ENCODE measurements around the gene RAD9A. TPM values are rescaled to one million over a fixed set of nuclear protein-coding genes. Genes with fewer than 3 reads are reported as not detected.

The RAD9A gene
- total RNA-seq, 1 donor from 2014 or later = 28.9 TPM

- Histone ChIP-seq H3K27ac (peak overlapping the region; percentile 91), H3K4me1 (peaks cover 62% of the 10 kb centered on the region), H3K36me3 (no peaks in the 10 kb centered on the region), H3K9me3 (no peaks in the 10 kb centered on the region), H3K4me3 (peak overlapping the region; percentile 71), H3K27me3 (ENCODE audit: low read depth) (no peaks in the 10 kb centered on the region)
- intact Hi-C loops (cut with DNase I) = no loop called here
- TF ChIP-seq CTCF (IDR thresholded peaks at IDR 0.05) = no peak
- no peak for ATAC-seq
- no peak for DNase-seq
Measured at GRCh38 chr11:67371911-67372320, 19.9 kb upstream of the RAD9A start.

- TF ChIP-seq CTCF (IDR thresholded peaks at IDR 0.05) = no peak
- no peaks in the 10 kb centered on the region for H3K36me3 ChIP-seq
- no peaks in the 10 kb centered on the region for H3K27me3 ChIP-seq (ENCODE audit: low read depth)
- DNase-seq (peak; percentile 67), ATAC-seq (peak; percentile 2 to 15)
- H3K4me1 ChIP-seq = peaks cover 56% of the 10 kb centered on the region
- intact Hi-C loops (cut with DNase I) = no loop called here
- H3K27ac ChIP-seq = peak overlapping the region; percentile 91
- peak overlapping the region; percentile 71 for H3K4me3 ChIP-seq
- no peaks in the 10 kb centered on the region for H3K9me3 ChIP-seq
Measured at GRCh38 chr11:67372321-67372992, 19.3 kb upstream of the RAD9A start.

- intact Hi-C loops (cut with DNase I) = no loop called here
- DNase-seq (peak; percentile 81), ATAC-seq (peak; percentile 59 to 69)
- TF ChIP-seq CTCF (IDR thresholded peaks at IDR 0.05) = no peak
- Histone ChIP-seq H3K4me1 (peaks cover 50% of the 10 kb centered on the region), H3K27me3 (ENCODE audit: low read depth) (no peaks in the 10 kb centered on the region), H3K9me3 (no peaks in the 10 kb centered on the region), H3K4me3 (peak within 1 kb of the TSS; percentile 71), H3K36me3 (no peaks in the 10 kb centered on the region), H3K27ac (peak within 1 kb of the TSS; percentile 91)
Measured at GRCh38 chr11:67372993-67373647, 18.7 kb upstream of the RAD9A start, which contains the start of gene CLCF1. Gene CLCF1, minus strand, starts transcription at chr11:67373598. Its CDS starts 59 bp downstream, at chr11:67373539.

GRCh38 chr11:67373648-67374570 is 17.9 kb upstream of the RAD9A start:
- Histone ChIP-seq H3K36me3 (no peaks in the 10 kb centered on the region), H3K27ac (peak overlapping the region; percentile 91), H3K4me1 (peaks cover 48% of the 10 kb centered on the region), H3K27me3 (ENCODE audit: low read depth) (no peaks in the 10 kb centered on the region), H3K4me3 (peak overlapping the region; percentile 71), H3K9me3 (no peaks in the 10 kb centered on the region)
- DNase-seq = peak; percentile 89
- peak; percentile 79 to 82 for ATAC-seq
- peak; percentile 66 for TF ChIP-seq CTCF (IDR thresholded peaks at IDR 0.05)
- intact Hi-C loops (cut with DNase I) = no loop called here

- no peak for ATAC-seq
- Histone ChIP-seq H3K4me3 (peak overlapping the region; percentile 71), H3K27me3 (ENCODE audit: low read depth) (no peaks in the 10 kb centered on the region), H3K36me3 (no peaks in the 10 kb centered on the region), H3K4me1 (peaks cover 40% of the 10 kb centered on the region), H3K9me3 (no peaks in the 10 kb centered on the region), H3K27ac (peak overlapping the region; percentile 91)
- no peak for DNase-seq
- no peak for TF ChIP-seq CTCF (IDR thresholded peaks at IDR 0.05)
- intact Hi-C loops (cut with DNase I) = no loop called here
Measured at GRCh38 chr11:67374571-67375281, 17.1 kb upstream of the RAD9A start.
